ENCODE measurements around the gene PDK2.

The PDK2 gene

GRCh38 chr17:50136096-50136687 is 41.0 kb downstream of the PDK2 start:
- Histone ChIP-seq H3K4me3 (ENCODE audit: low read depth in 1 of 2, low read length in 2 of 2) (no peak overlapping the region), H2AFZ (ENCODE audit: low read depth, low read length) (no peak overlapping the region), H3K9me3 (ENCODE audit: insufficient read depth, low read length, severe bottlenecking) (no peaks in the 10 kb centered on the region), H3K9ac (ENCODE audit: low read depth, low read length) (no peak overlapping the region), H3K4me1 (ENCODE audit: insufficient read depth, low read length) (peaks cover 13% of the 10 kb centered on the region), H4K20me1 (ENCODE audit: insufficient read depth, low read length) (peaks cover 41% of the 10 kb centered on the region), H3K36me3 (ENCODE audit: insufficient read depth, low read length) (peaks cover 67% of the 10 kb centered on the region), H3K4me2 (ENCODE audit: insufficient read depth, low read length) (no peak overlapping the region), H3K79me2 (ENCODE audit: insufficient read depth, low read length) (no peaks in the 10 kb centered on the region), H3K27ac (ENCODE audit: low read length) (no peak overlapping the region), H3K27me3 (ENCODE audit: insufficient read depth, low read length, poor library complexity) (no peaks in the 10 kb centered on the region)
- DNase-seq = no peak
- no peak for ATAC-seq (ENCODE audit: insufficient read depth, low read depth)
- no peak for TF ChIP-seq EZH2 (IDR thresholded peaks at IDR 0.05; ENCODE audit: borderline replicate concordance, low read depth, low read length, severe bottlenecking)
- TF ChIP-seq CTCF (IDR thresholded peaks at IDR 0.05; ENCODE audit: borderline replicate concordance, extremely low read depth, low read length, poor library complexity, severe bottlenecking) = no peak

DNA sequence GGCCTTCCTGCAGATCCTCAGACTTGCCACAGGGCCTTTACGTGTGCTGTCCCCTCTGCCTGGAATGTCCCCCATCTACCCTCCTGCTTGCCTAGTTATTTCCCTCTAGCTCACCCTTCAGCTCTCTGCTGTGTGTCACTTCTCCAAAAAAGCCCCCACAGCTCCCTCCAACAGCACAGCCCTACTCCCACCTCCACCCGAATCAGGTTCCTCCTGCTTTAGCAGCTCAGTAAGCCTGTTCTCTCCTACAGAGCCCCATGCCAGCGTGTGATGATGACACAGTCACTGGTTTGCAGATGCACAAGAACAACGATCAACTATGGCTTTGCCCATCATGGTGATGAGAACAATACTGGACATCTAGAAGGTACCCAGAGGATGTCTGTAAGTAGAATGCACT is 41.9 kb downstream of the PDK2 start:
- H4K20me1 ChIP-seq (ENCODE audit: insufficient read depth, low read length) = peaks cover 45% of the 10 kb centered on the region
- H3K4me3 ChIP-seq (ENCODE audit: low read depth in 1 of 2, low read length in 2 of 2) = no peak overlapping the region
- peaks cover 18% of the 10 kb centered on the region for H3K4me1 ChIP-seq (ENCODE audit: insufficient read depth, low read length)
- DNase-seq = no peak
- H3K4me2 ChIP-seq (ENCODE audit: insufficient read depth, low read length) = no peak overlapping the region
- peaks cover 72% of the 10 kb centered on the region for H3K36me3 ChIP-seq (ENCODE audit: insufficient read depth, low read length)
- no peak for TF ChIP-seq CTCF (IDR thresholded peaks at IDR 0.05; ENCODE audit: borderline replicate concordance, extremely low read depth, low read length, poor library complexity, severe bottlenecking)
- no peak for TF ChIP-seq EZH2 (IDR thresholded peaks at IDR 0.05; ENCODE audit: borderline replicate concordance, low read depth, low read length, severe bottlenecking)
- H2AFZ ChIP-seq (ENCODE audit: low read depth, low read length) = no peak overlapping the region
- no peaks in the 10 kb centered on the region for H3K79me2 ChIP-seq (ENCODE audit: insufficient read depth, low read length)
- no peak for ATAC-seq (ENCODE audit: insufficient read depth, low read depth)
- H3K9ac ChIP-seq (ENCODE audit: low read depth, low read length) = no peak overlapping the region
- no peaks in the 10 kb centered on the region for H3K9me3 ChIP-seq (ENCODE audit: insufficient read depth, low read length, severe bottlenecking)
- H3K27ac ChIP-seq (ENCODE audit: low read length) = no peak overlapping the region
- no peaks in the 10 kb centered on the region for H3K27me3 ChIP-seq (ENCODE audit: insufficient read depth, low read length, poor library complexity)

DNA sequence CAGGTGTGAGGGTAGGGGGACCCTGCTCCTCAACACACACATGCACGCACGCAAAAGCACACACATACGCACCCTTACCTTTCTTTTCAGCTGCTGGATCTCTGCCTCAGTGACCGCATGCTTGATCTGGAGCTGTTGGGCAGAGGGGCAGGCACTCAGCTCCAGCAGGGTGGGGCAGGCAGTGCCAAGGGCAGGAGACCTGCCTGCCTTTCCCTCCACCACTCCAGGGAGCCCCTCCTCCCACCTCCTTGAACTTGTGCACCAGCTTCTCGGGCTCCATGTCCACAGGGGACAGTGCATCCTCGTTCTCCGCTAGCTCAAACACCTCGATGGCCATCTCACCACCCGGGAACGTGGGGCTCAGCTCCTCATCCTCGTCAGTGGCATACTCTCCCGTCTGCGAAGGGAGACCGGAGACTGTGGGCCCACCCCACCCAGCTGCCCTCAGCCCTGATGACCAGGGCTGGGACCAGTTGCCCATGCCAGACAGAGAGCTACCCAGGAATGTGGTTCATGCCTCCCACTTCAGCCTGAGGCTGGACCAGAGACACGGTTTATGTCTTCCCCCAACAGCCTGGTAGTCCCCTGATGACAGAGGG is 44.1 kb downstream of the PDK2 start:
- no peak for DNase-seq
- H3K79me2 ChIP-seq (ENCODE audit: insufficient read depth, low read length) = no peaks in the 10 kb centered on the region
- H3K9ac ChIP-seq (ENCODE audit: low read depth, low read length) = no peak overlapping the region
- no peak overlapping the region for H3K4me3 ChIP-seq (ENCODE audit: low read depth in 1 of 2, low read length in 2 of 2)
- H3K4me2 ChIP-seq (ENCODE audit: insufficient read depth, low read length) = no peak overlapping the region
- no peak overlapping the region; the same call in 1 of the 2 replicates for H3K27ac ChIP-seq (ENCODE audit: low read length)
- H3K4me1 ChIP-seq (ENCODE audit: insufficient read depth, low read length) = peaks cover 20% of the 10 kb centered on the region
- H2AFZ ChIP-seq (ENCODE audit: low read depth, low read length) = no peak overlapping the region
- TF ChIP-seq EZH2 (IDR thresholded peaks at IDR 0.05; ENCODE audit: borderline replicate concordance, low read depth, low read length, severe bottlenecking) (no peak), CTCF (IDR thresholded peaks at IDR 0.05; ENCODE audit: borderline replicate concordance, extremely low read depth, low read length, poor library complexity, severe bottlenecking) (no peak)
- peaks cover 61% of the 10 kb centered on the region for H4K20me1 ChIP-seq (ENCODE audit: insufficient read depth, low read length)
- no peaks in the 10 kb centered on the region for H3K9me3 ChIP-seq (ENCODE audit: insufficient read depth, low read length, severe bottlenecking)
- no peaks in the 10 kb centered on the region for H3K27me3 ChIP-seq (ENCODE audit: insufficient read depth, low read length, poor library complexity)
- no peak for ATAC-seq (ENCODE audit: insufficient read depth, low read depth)
- peaks cover 93% of the 10 kb centered on the region for H3K36me3 ChIP-seq (ENCODE audit: insufficient read depth, low read length)
